GM19372 (cell line): ENCODE results near the gene PIP4P1.

ENCODE experiments used
- ATAC-seq: cut with Tn5 transposase; IDR thresholded peaks from one replicate; pipeline ENCODE4 v1.9.1; 2021; ENCODE audit warnings: mild to moderate bottlenecking, low read depth, moderate library complexity; ENCODE audit not compliant: unreplicated experiment

Gene PIP4P1

GRCh38 chr14:20438664-20439063, 22.6 kb downstream of the PIP4P1 start:
- ATAC-seq: no peak

DNA sequence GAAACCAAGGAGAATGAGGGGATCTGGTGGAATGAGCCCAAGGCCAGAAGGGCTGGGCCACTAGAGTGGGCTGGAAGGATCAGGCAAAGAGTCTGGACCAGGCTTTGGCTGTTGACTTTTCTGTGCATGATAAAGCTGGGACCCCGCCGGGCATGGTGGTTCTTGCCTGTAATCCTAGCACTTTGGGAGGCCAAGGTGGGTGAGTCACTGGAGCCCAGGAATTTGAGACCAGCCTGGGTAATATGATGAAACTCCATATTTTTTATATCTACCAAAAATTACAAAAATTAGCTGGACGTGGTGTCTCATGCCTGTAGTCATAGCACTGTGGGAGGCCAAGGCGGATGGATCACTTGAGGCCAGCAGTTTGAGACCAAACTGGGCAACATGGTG, 24.9 kb downstream of the PIP4P1 start:
- ATAC-seq: no peak

- no peak for ATAC-seq
Observed at GRCh38 chr14:20435582-20436362, 25.5 kb downstream of the PIP4P1 start, which contains the start of gene KLHL33. KLHL33 (minus strand) TSS chr14:20436166; CDS start chr14:20435811, 355 bp downstream.

DNA sequence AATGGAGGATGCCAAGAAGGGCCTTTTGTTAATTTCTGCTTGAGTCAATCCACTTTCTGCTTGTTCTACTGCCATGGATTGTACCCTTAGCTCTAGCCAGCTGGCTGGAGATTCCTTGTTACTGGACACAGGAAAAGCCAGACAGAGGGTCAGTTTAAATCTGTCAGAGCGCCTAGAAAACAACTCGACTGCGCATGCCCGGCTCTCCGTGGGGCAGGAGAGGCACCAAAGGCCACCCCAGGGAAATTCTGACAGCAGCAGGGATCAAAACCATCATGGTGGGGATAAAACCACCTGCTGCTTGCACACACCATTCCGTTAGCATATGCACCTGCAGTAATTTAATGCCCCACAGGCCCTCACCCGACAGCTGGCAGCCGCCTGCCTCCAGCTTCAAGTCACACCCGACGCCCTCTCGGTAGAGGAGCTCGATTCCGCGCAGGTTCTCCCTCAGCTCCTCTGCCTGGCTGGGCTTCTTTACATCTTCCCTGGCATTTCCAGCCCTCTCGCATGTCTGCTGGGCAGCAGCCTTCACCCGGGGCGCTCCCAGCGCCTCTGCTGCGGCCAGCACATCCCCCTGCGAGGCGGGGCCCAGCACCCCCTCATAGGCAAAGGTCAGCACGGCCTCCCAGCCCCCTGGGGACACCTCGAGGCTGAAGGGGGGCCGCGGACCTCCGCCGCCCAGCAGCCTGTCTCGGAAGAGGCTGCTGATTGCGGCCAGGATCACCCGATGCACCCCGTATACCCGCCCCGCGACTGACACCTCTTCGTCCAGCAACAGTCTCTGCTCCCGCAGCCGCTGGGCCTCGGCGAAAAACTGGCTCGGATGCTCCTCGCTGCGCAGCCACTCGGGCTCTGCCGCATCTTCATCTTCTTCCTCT, 26.3 kb downstream of the PIP4P1 start:
- no peak for ATAC-seq

- ATAC-seq: no peak
Observed at GRCh38 chr14:20429801-20430669, 31.2 kb downstream of the PIP4P1 start.

- no peak for ATAC-seq
Observed at GRCh38 chr14:20428802-20429201, 32.4 kb downstream of the PIP4P1 start.

DNA sequence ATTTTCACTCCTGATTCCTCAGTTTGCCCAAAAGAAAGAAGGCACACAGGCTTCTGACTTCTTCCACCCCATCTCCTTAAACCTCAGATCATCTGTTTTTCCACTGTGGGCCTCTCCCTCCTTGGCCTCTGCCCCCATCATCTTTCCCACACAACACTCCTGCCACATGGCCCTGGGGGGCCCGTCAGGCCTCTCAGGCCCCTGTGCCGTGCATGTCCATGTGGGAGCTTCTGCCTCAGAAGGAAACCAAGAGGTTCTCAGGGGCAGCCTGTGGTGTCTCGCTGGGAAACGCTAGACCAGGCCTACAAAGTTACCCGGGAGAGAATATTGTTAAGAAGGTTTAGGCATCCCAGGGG, 33.2 kb downstream of the PIP4P1 start:
- peak; percentile 22 for ATAC-seq

DNA sequence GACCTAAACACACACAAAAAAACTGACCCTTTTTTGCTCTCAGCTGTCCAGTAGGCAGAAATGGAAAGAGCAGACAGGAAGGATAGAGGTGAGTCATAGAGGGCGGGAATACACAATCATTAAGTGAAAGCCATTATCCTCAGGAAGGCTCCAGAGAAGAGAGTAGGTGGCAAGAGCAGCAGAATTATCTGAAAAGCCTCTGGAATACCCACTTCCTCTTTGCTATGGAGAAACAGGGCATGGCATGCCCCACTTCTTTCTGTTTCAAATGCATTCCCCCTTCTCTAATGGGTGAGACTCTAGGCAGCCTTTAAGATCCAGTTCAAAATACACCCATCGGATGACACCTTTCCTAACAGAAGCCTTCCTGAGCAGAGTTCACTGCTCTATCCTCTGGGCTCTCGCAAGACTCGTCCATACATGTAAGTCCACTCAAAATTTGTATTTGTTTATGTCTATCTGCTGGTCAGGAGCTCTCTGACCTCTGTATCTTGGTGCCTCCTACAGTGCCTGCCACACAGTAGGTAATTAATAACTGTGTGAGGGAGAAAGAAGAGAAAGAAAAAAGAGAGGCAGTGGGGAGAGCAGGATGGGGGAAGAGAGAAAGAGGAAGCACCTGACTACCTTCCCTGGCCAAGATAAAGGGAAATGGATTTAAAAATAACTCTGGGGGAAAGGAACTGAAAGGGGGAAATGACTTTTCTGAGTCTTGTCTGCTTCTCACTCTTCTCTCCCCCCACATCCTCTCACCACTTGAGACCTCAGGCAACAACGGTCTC, 33.8 kb downstream of the PIP4P1 start:
- peak; percentile 63 for ATAC-seq

GRCh38 chr14:20424851-20425250, 36.4 kb downstream of the PIP4P1 start:
- ATAC-seq: no peak

GRCh38 chr14:20422886-20423285, 38.3 kb downstream of the PIP4P1 start:
- no peak for ATAC-seq

DNA sequence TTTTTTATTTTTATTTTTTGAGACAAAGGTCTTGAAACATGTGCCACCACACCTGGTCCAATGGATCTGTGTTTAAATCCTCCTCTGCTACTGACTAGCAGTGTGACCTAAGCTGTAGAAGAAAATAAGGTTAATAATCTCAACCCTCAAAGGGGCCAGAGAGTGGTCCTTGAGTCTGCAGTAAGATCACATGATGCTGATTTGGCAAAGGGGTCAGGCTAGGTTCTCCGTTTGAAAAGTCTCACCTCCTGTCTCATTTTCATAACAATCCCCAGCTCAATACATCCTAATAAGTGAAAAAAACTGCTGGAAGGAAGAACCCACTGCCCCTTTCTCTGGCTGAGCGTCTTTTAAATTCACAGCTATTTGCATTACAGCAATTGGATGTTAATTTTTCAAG, 40.0 kb downstream of the PIP4P1 start:
- no peak for ATAC-seq

- ATAC-seq: no peak
Observed at GRCh38 chr14:20419419-20419818, 41.8 kb downstream of the PIP4P1 start.

GRCh38 chr14:20418501-20418909, 42.7 kb downstream of the PIP4P1 start:
- ATAC-seq: no peak

DNA sequence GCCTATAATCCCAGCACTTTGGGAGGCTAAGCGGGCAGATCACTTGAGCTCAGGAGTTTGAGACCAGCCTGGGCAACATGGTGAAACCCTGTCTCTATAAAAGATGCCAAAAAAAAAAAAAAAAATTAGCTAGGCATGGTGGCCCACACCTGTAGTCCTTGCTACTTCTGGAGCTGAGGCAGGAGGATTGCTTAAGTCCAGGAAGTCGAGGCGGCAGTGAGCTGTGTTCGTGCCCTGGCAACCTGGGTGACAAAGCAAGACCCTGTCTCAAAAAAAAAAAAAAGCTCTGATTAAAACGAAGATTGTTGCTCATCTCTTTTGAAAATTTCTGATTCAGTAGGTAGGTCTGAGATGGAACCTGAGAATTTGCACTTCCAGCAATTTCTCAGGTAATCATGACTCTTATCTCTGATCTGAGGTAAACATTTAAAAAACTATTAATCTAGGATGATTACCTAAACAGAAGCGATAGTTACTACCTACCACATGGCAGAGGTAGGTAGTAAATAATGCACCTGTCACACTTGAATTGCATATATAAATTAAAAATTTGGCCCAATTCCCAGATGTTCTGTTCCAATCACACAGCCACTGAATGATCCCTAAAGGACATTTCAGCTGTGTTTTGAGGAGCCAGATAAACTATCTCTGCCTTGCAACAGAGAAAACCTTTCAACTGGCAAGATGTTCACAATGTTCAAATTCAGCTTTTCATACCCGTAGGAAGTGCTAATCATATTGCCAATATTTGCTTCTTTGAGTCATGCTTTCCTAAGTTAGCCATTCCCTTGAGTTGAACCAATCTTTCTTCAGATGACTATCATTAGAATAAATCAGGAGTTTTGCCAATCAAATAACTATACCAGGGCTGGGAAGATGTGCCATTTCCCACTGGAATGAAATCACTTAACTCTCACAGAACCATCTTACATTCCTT, 43.7 kb downstream of the PIP4P1 start:
- no peak for ATAC-seq

DNA sequence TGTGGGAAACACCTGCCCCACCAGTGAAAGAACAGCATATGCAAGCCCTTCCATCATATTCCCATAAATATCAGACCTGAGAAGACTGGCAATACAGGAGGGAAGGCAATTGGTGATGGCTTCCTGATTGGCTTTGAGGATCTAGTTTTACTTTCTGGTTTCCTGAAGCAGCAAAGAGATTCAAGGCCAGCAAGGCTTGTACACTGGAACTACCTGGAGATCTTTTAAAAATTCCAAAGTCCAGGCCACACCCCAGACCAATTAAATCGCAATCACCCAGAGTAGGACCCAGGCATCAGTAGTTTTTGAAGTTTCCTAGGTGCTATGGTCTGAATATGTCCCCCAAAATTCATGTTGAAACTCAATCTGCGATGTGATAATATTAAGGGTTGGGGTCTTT, 45.0 kb downstream of the PIP4P1 start:
- ATAC-seq: no peak

GRCh38 chr14:20415782-20416206, 45.4 kb downstream of the PIP4P1 start:
- ATAC-seq: no peak

GRCh38 chr14:20413744-20414082, 47.5 kb downstream of the PIP4P1 start:
- ATAC-seq: peak; percentile 39

DNA sequence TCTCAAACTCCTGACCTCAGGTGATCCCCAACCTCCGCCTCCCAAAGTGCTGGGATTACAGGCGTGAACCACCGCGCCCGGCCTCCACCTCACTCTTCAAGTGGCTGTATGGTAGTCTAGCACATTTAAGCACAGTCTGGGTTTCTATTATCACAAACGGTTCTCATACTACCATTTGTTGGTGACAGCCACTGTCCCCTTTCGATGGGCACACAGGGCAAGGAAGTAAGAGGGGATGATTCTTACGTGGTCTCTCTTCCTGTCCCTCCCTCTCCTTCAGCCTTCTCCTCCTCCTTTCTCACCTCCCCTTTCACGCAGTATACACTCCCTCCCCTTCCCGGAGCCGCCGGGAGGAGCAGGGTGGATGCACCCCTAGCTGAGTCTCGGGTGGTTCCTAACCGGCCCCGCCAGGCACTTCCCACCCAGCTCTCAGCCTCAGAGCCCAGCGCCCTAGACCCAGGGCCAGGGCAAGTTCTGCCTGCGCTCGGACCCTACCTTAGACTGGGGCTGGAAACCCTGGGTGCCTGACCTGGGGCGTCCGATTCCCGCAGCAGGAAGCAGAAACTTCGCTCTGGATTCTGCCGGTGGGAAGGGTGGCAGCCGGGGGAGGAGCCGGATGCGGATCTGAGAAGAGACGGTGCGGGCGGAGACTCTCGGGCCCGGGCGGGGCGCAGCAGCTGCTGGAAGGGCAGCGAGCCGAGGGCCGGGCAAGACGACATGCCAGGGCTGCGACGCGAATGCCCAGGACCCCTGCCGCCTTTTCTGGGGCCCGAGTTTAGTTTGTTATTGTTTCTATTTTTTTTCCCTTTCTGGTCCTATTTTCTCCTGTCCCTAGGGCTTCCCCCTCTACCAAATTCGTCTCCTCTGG, 48.1 kb downstream of the PIP4P1 start, which contains the start of gene TEP1:
TEP1 (minus strand) TSS at position 626 of the 868 bp plus-strand sequence. CDS start 5,062 bp downstream, outside the sequence.
- ATAC-seq: peak; percentile 53
